HepG2 (cell line): ENCODE results near the gene SMAD7. TPM values are rescaled to one million over a fixed set of nuclear protein-coding genes. Genes with fewer than 3 reads are reported as not detected.

Experiments
- FOSL2 ChIP-seq: sonication (generic); formaldehyde crosslinking; IDR thresholded peaks from 2 replicates; pipeline ENCODE4 v1.4.0; 2020; ENCODE audit warnings: missing genetic modification reagents
- HNRNPUL1 ChIP-seq: fragments of 200-400 bp; formaldehyde crosslinking; IDR thresholded peaks from 2 replicates; pipeline ENCODE4 v1.6.1; 2017; ENCODE audit warnings: low read depth, mild to moderate bottlenecking, low read length, moderate library complexity
- HOXA3 ChIP-seq: sonication (generic); formaldehyde crosslinking; IDR thresholded peaks from 2 replicates; pipeline ENCODE4 v1.5.0; 2020; ENCODE audit warnings: missing genetic modification reagents
- MAZ ChIP-seq, 2 experiments: sonication (generic) in 1 of 2; formaldehyde crosslinking in 1 of 2; IDR thresholded peaks; 2 replicates each; pipeline versions ENCODE4 v1.5.0 to v1.6.1; 2012 to 2020; ENCODE audit warnings: low read depth in 2 of 2, mild to moderate bottlenecking in 2 of 2, borderline replicate concordance in 1 of 2, improper control_type of control experiment in 1 of 2, low read length in 1 of 2, missing genetic modification reagents in 1 of 2, moderate library complexity in 1 of 2
- MIER3 ChIP-seq: IDR thresholded peaks from 2 replicates; pipeline ENCODE4 v1.6.1; 2016; ENCODE audit warnings: missing compliant biosample characterization, borderline replicate concordance
- MTA3 ChIP-seq: sonication (generic); formaldehyde crosslinking; IDR thresholded peaks from 2 replicates; pipeline ENCODE4 v1.4.0; 2020; ENCODE audit warnings: missing genetic modification reagents
- NR2C2 ChIP-seq: sonication (generic); formaldehyde crosslinking; IDR thresholded peaks from 2 replicates; pipeline ENCODE4 v1.4.0; 2020; ENCODE audit warnings: missing genetic modification reagents, mild to moderate bottlenecking, moderate library complexity, borderline replicate concordance
- POGZ ChIP-seq: sonication (generic); formaldehyde crosslinking; IDR thresholded peaks from 2 replicates; pipeline ENCODE4 v1.4.0; 2020; ENCODE audit warnings: mild to moderate bottlenecking, missing genetic modification reagents
- SATB2 ChIP-seq: sonication (generic); formaldehyde crosslinking; IDR thresholded peaks from 2 replicates; pipeline ENCODE4 v1.5.0; 2020; ENCODE audit warnings: missing genetic modification reagents
- SIN3A ChIP-seq: IDR thresholded peaks from 2 replicates; pipeline ENCODE4 v1.6.1; 2011; ENCODE audit warnings: low read depth, mild to moderate bottlenecking, control low read depth, low read length, borderline replicate concordance
- TEAD2 ChIP-seq: sonication (generic); formaldehyde crosslinking; IDR thresholded peaks from 2 replicates; pipeline ENCODE4 v1.9.0; 2021; ENCODE audit warnings: missing genetic modification reagents
- ZNF317 ChIP-seq: sonication (generic); formaldehyde crosslinking; IDR thresholded peaks from 2 replicates; pipeline ENCODE4 v1.5.0; 2020; ENCODE audit warnings: mild to moderate bottlenecking, missing genetic modification reagents
- ZNF335 ChIP-seq: sonication (generic); formaldehyde crosslinking; IDR thresholded peaks from 2 replicates; pipeline ENCODE4 v1.4.0; 2020; ENCODE audit warnings: missing genetic modification reagents
- ZNF547 ChIP-seq: sonication (generic); formaldehyde crosslinking; IDR thresholded peaks from 2 replicates; pipeline ENCODE4 v1.5.1; 2020; ENCODE audit warnings: mild to moderate bottlenecking, missing genetic modification reagents
- ZSCAN21 ChIP-seq: sonication (generic); formaldehyde crosslinking; IDR thresholded peaks from 2 replicates; pipeline ENCODE4 v1.8.0; 2022; ENCODE audit warnings: mild to moderate bottlenecking, missing genetic modification reagents, moderate library complexity, borderline replicate concordance
- polyA plus RNA-seq, 8 experiments: library from polyadenylated mRNA; depleted of rRNA in 3 of 8; stranded (reverse) in 7 of 8; unstranded in 1 of 8; fragments of >200 nt; fragmentation: Illumina TruSeq in 4 of 8; extraction: Trizol in 4 of 8; gene quantifications; 2 replicates each; pipeline versions ENCODE4 v1.2.1 to v1.2.3, GENCODE V29; 2011 to 2016; ENCODE audit warnings: low read depth in 4 of 8, missing spikeins in 1 of 8, mixed read lengths in 1 of 8; ENCODE audit not compliant: insufficient read depth in 1 of 8
- total RNA-seq, 5 experiments: library from RNA; depleted of rRNA; stranded (reverse); fragments of >200 nt; fragmentation: Illumina TruSeq; extraction: Trizol; gene quantifications; 2 replicates each; pipeline ENCODE4 v1.2.3, GENCODE V29; 2016; ENCODE audit warnings: low read depth in 1 of 5
- TF ChIP-seq, protein P1 (sequence below): sonication (generic); formaldehyde crosslinking; conservative IDR thresholded peaks from 2 replicates; pipeline ENCODE4 v1.4.0; 2020; ENCODE audit warnings: mild to moderate bottlenecking, missing genetic modification reagents, moderate library complexity
- TF ChIP-seq, protein P2 (sequence below): sonication (generic); formaldehyde crosslinking; IDR thresholded peaks from 2 replicates; pipeline ENCODE4 v1.5.0; 2020; ENCODE audit warnings: missing genetic modification reagents
- TF ChIP-seq, protein P3 (sequence below): sonication (generic); formaldehyde crosslinking; IDR thresholded peaks from 2 replicates; pipeline ENCODE4 v1.9.0; 2021; ENCODE audit warnings: missing genetic modification reagents, mild to moderate bottlenecking, borderline replicate concordance
- TF ChIP-seq, protein P4 (sequence below): sonication (generic); formaldehyde crosslinking; IDR thresholded peaks from 2 replicates; pipeline ENCODE4 v1.5.1; 2020; ENCODE audit warnings: mild to moderate bottlenecking, moderate library complexity, missing genetic modification reagents
- TF ChIP-seq, protein P5 (sequence below): sonication (generic); formaldehyde crosslinking; IDR thresholded peaks from 2 replicates; pipeline ENCODE4 v1.4.0; 2020; ENCODE audit warnings: missing genetic modification reagents

The SMAD7 gene
- total and polyA plus RNA-seq, 2 of the 13 experiments (the other 11 are each of a cell fraction or from before 2014, with no cell fraction given), result 17.4 to 24.7 TPM

DNA sequence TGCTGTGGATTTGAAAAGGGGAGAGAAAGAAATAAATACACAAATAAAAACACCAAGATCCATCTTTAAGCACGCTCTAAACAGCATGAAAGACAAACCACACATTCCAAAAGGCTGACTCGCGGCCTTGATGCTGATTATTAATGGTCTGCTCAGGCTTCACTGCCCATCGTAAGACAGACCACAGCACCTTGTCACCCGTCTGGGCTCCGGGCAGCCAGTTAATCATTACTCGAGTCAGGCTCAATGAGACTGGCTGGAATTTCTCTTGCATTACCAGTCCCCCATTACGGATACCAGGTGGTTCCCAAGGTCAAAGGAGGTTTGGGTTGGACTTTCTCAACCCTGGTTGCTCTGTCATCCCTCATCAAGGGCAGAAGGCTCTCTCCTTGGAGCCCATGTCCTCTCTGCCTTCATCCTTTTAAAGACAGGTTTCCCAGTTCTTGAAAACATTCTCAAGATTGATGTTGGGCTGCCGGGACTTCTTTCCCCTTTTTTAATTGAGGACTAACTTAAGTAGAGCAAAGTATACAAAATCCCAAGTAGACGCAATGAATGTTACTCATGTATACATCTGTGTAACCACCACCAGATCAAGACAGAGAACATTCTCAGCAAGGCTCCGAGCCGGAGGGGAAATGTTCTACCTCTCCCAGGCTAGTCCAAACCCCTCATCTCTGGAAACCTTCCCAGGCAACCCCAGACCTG, 8.1 kb downstream of the SMAD7 start (continued):
- TF ChIP-seq MAZ (IDR thresholded peaks at IDR 0.05; ENCODE audit: borderline replicate concordance, low read depth, low read length) (no peak), MAZ (CRISPR knock-in tag; IDR thresholded peaks at IDR 0.05; ENCODE audit: low read depth) (no peak), NR2C2 (peak; percentile 61; the same call in 1 of the 2 replicates), MTA3 (CRISPR knock-in tag) (no peak), HNRNPUL1 (peak; percentile 89), SIN3A (peak; percentile 73; the same call in 1 of the 2 replicates), ZSCAN21 (CRISPR knock-in tag) (no peak), ZNF335 (CRISPR knock-in tag) (0 out of 2 replicates have a peak, but pooled peaks have one; percentile 51), ZNF317 (no peak), POGZ (CRISPR knock-in tag) (peak; percentile 66; the same call in 1 of the 2 replicates), SATB2 (CRISPR knock-in tag) (no peak), ZNF547 (CRISPR knock-in tag) (no peak), MIER3 (CRISPR knock-in tag) (peak; percentile 52), FOSL2 (CRISPR knock-in tag) (peak; percentile 91), HOXA3 (CRISPR knock-in tag) (peak; percentile 51; the same call in 1 of the 2 replicates), TEAD2 (no peak)
- TF ChIP-seq, protein P1, sequence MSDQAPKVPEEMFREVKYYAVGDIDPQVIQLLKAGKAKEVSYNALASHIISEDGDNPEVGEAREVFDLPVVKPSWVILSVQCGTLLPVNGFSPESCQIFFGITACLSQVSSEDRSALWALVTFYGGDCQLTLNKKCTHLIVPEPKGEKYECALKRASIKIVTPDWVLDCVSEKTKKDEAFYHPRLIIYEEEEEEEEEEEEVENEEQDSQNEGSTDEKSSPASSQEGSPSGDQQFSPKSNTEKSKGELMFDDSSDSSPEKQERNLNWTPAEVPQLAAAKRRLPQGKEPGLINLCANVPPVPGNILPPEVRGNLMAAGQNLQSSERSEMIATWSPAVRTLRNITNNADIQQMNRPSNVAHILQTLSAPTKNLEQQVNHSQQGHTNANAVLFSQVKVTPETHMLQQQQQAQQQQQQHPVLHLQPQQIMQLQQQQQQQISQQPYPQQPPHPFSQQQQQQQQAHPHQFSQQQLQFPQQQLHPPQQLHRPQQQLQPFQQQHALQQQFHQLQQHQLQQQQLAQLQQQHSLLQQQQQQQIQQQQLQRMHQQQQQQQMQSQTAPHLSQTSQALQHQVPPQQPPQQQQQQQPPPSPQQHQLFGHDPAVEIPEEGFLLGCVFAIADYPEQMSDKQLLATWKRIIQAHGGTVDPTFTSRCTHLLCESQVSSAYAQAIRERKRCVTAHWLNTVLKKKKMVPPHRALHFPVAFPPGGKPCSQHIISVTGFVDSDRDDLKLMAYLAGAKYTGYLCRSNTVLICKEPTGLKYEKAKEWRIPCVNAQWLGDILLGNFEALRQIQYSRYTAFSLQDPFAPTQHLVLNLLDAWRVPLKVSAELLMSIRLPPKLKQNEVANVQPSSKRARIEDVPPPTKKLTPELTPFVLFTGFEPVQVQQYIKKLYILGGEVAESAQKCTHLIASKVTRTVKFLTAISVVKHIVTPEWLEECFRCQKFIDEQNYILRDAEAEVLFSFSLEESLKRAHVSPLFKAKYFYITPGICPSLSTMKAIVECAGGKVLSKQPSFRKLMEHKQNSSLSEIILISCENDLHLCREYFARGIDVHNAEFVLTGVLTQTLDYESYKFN, result peak; percentile 70
- TF ChIP-seq, protein P2, sequence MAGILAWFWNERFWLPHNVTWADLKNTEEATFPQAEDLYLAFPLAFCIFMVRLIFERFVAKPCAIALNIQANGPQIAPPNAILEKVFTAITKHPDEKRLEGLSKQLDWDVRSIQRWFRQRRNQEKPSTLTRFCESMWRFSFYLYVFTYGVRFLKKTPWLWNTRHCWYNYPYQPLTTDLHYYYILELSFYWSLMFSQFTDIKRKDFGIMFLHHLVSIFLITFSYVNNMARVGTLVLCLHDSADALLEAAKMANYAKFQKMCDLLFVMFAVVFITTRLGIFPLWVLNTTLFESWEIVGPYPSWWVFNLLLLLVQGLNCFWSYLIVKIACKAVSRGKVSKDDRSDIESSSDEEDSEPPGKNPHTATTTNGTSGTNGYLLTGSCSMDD (CRISPR knock-in tag), result no peak
- TF ChIP-seq, protein P3, sequence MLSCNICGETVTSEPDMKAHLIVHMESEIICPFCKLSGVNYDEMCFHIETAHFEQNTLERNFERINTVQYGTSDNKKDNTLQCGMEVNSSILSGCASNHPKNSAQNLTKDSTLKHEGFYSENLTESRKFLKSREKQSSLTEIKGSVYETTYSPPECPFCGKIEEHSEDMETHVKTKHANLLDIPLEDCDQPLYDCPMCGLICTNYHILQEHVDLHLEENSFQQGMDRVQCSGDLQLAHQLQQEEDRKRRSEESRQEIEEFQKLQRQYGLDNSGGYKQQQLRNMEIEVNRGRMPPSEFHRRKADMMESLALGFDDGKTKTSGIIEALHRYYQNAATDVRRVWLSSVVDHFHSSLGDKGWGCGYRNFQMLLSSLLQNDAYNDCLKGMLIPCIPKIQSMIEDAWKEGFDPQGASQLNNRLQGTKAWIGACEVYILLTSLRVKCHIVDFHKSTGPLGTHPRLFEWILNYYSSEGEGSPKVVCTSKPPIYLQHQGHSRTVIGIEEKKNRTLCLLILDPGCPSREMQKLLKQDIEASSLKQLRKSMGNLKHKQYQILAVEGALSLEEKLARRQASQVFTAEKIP (CRISPR knock-in tag), result no peak
- TF ChIP-seq, protein P4, sequence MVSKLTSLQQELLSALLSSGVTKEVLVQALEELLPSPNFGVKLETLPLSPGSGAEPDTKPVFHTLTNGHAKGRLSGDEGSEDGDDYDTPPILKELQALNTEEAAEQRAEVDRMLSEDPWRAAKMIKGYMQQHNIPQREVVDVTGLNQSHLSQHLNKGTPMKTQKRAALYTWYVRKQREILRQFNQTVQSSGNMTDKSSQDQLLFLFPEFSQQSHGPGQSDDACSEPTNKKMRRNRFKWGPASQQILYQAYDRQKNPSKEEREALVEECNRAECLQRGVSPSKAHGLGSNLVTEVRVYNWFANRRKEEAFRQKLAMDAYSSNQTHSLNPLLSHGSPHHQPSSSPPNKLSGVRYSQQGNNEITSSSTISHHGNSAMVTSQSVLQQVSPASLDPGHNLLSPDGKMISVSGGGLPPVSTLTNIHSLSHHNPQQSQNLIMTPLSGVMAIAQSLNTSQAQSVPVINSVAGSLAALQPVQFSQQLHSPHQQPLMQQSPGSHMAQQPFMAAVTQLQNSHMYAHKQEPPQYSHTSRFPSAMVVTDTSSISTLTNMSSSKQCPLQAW (CRISPR knock-in tag), result peak; percentile 99
- TF ChIP-seq, protein P5, sequence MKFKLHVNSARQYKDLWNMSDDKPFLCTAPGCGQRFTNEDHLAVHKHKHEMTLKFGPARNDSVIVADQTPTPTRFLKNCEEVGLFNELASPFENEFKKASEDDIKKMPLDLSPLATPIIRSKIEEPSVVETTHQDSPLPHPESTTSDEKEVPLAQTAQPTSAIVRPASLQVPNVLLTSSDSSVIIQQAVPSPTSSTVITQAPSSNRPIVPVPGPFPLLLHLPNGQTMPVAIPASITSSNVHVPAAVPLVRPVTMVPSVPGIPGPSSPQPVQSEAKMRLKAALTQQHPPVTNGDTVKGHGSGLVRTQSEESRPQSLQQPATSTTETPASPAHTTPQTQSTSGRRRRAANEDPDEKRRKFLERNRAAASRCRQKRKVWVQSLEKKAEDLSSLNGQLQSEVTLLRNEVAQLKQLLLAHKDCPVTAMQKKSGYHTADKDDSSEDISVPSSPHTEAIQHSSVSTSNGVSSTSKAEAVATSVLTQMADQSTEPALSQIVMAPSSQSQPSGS (CRISPR knock-in tag), result peak; percentile 81
